IMR-90 (cell line): ENCODE measurements around the gene LRRC75A. TPM values are rescaled to one million over a fixed set of nuclear protein-coding genes. Genes with fewer than 3 reads are reported as not detected.

Experiments used
- ATAC-seq: fragments of 200-7000 bp; cut with Tn5 transposase; 2 replicates; pipeline ENCODE4 v1.9.1; 2020; ENCODE audit warnings: low read depth, mild to moderate bottlenecking, moderate library complexity
- BruUV-seq: library from RNA; stranded (reverse); fragments of 400-500 nt; replicated peaks from 2 replicates; lab custom pipeline; 2021; lab: Mats Ljungman, UMichigan
- CTCF ChIA-PET: fragments of 300-600 bp; formaldehyde crosslinking; extraction: SDS; loops from one replicate; lab custom pipeline; 2021; ENCODE audit warnings: antibody characterized with exemption; lab: Yijun Ruan, JAX
- POLR2A ChIA-PET: fragments of 300-600 bp; sonication (Branson Sonifier 250); formaldehyde crosslinking; loops from one replicate; lab custom pipeline; 2022; ENCODE audit warnings: antibody characterized with exemption; ENCODE audit not compliant: unreplicated experiment; lab: Charles Lee
- DNase-seq: peaks from one replicate; pipeline ENCODE4 v3.0.0; 2013
- H2AFZ ChIP-seq: replicated peaks from 2 replicates; pipeline ENCODE3; 2013; ENCODE audit warnings: low read length, mild to moderate bottlenecking; ENCODE audit not compliant: poor library complexity
- H2AK5ac ChIP-seq: 2 replicates; pipeline ENCODE4 v1.6.1; 2013; ENCODE audit warnings: low read depth, low read length, inconsistent platforms
- H2AK9ac ChIP-seq: replicated peaks from 2 replicates; pipeline ENCODE3; 2013; ENCODE audit warnings: mild to moderate bottlenecking, low read depth, low read length, moderate library complexity; ENCODE audit not compliant: poor library complexity
- H2BK120ac ChIP-seq: 2 replicates; pipeline ENCODE4 v1.6.1; 2013; ENCODE audit warnings: low read depth, low read length, inconsistent platforms
- H2BK15ac ChIP-seq: 3 replicates; pipeline ENCODE4 v1.6.1; 2013; ENCODE audit warnings: low read depth, low read length, inconsistent platforms
- H2BK20ac ChIP-seq: 2 replicates; pipeline ENCODE4 v1.6.1; 2013; ENCODE audit warnings: low read depth, mild to moderate bottlenecking, inconsistent platforms, low read length, moderate library complexity
- H2BK5ac ChIP-seq: 2 replicates; pipeline ENCODE4 v1.6.1; 2013; ENCODE audit warnings: mild to moderate bottlenecking, low read depth, low read length, inconsistent platforms; ENCODE audit not compliant: poor library complexity, severe bottlenecking
- H3K14ac ChIP-seq: replicated peaks from 2 replicates; pipeline ENCODE4 v1.6.1; 2013; ENCODE audit warnings: low read depth, low read length, inconsistent platforms
- H3K18ac ChIP-seq: 2 replicates; pipeline ENCODE4 v1.6.1; 2013; ENCODE audit warnings: low read depth, low read length, control low read depth
- H3K23ac ChIP-seq: 2 replicates; pipeline ENCODE4 v1.6.1; 2013; ENCODE audit warnings: low read depth, low read length, inconsistent platforms
- H3K27ac ChIP-seq: 2 replicates; pipeline ENCODE4 v1.5.1; 2013; ENCODE audit warnings: mild to moderate bottlenecking, control low read depth, low read length; ENCODE audit not compliant: insufficient read depth
- H3K27me3 ChIP-seq: 2 replicates; pipeline ENCODE4 v1.6.1; 2013; ENCODE audit warnings: low read length; ENCODE audit not compliant: control insufficient read depth, insufficient read depth
- H3K36me3 ChIP-seq: 2 replicates; pipeline ENCODE4 v1.6.1; 2013; ENCODE audit warnings: low read length, mixed read lengths; ENCODE audit not compliant: control insufficient read depth, insufficient read depth
- H3K4ac ChIP-seq: 2 replicates; pipeline ENCODE4 v1.6.1; 2013; ENCODE audit warnings: low read depth, low read length, inconsistent platforms
- H3K4me1 ChIP-seq: 2 replicates; pipeline ENCODE4 v1.6.1; 2013; ENCODE audit warnings: low read length, mixed read lengths; ENCODE audit not compliant: control insufficient read depth, insufficient read depth
- H3K4me2 ChIP-seq: 2 replicates; pipeline ENCODE4 v1.6.1; 2013; ENCODE audit warnings: low read depth, mild to moderate bottlenecking, control low read depth, low read length, moderate library complexity
- H3K4me3 ChIP-seq: 2 replicates; pipeline ENCODE4 v1.5.1; 2013; ENCODE audit warnings: low read depth, mild to moderate bottlenecking, control low read depth, low read length, moderate library complexity; ENCODE audit not compliant: insufficient read depth
- H3K56ac ChIP-seq: 2 replicates; pipeline ENCODE4 v1.6.1; 2013; ENCODE audit warnings: low read length, inconsistent platforms; ENCODE audit not compliant: insufficient read depth; ENCODE audit errors: extremely low read depth
- H3K79me1 ChIP-seq, 2 experiments: 2 replicates each; pipeline ENCODE4 v1.6.1; 2013; ENCODE audit warnings: low read length in 2 of 2, inconsistent platforms in 1 of 2, low read depth in 1 of 2
- H3K9ac ChIP-seq: 2 replicates; pipeline ENCODE4 v1.6.1; 2013; ENCODE audit warnings: low read depth, low read length, control low read depth
- H3K9me1 ChIP-seq: 2 replicates; pipeline ENCODE4 v1.6.1; 2013; ENCODE audit warnings: low read length, inconsistent platforms; ENCODE audit not compliant: insufficient read depth
- H3K9me3 ChIP-seq: 2 replicates; pipeline ENCODE4 v1.6.1; 2013; ENCODE audit warnings: low read length; ENCODE audit not compliant: control insufficient read depth, insufficient read depth
- H4K20me1 ChIP-seq: 2 replicates; pipeline ENCODE4 v1.6.1; 2013; ENCODE audit warnings: low read length, inconsistent platforms; ENCODE audit not compliant: insufficient read depth
- H4K5ac ChIP-seq: 2 replicates; pipeline ENCODE4 v1.6.1; 2013; ENCODE audit warnings: mild to moderate bottlenecking, low read depth, low read length, control low read depth
- H4K8ac ChIP-seq, 2 experiments: 2 replicates each; pipeline ENCODE4 v1.6.1; 2013; ENCODE audit warnings: low read depth in 2 of 2, low read length in 2 of 2, control low read depth in 1 of 2, inconsistent platforms in 1 of 2
- H4K91ac ChIP-seq: 2 replicates; pipeline ENCODE4 v1.6.1; 2013; ENCODE audit warnings: low read depth, low read length, inconsistent platforms; ENCODE audit not compliant: insufficient read depth
- MAZ ChIP-seq: IDR thresholded peaks from 2 replicates; pipeline ENCODE4 v1.6.1; 2012; ENCODE audit warnings: low read depth, mild to moderate bottlenecking, low read length, improper control_type of control experiment, moderate library complexity, borderline replicate concordance
- NFE2L2 ChIP-seq: fragments of 150-350 bp; IDR thresholded peaks from 2 replicates; pipeline ENCODE4 v1.6.1; 2016; ENCODE audit warnings: low read depth, mild to moderate bottlenecking, low read length
- WGBS, 2 experiments: methylation state at CpG; one replicate each; pipeline versions ENCODE4 v1.1.5 to v1.1.7; 2013; ENCODE audit warnings: missing lambda C conversion rate in 2 of 2; ENCODE audit not compliant: insufficient read length in 1 of 2; ENCODE audit errors: extremely low coverage in 2 of 2; 5-methylcytosine and 5-hydroxymethylcytosine counted together
- dilution Hi-C: fragments of 300-500 bp; cut with HindIII; formaldehyde crosslinking; loops from one replicate; pipeline ENCODE4 v1.14.3; 2018; ENCODE audit warnings: low sequenced_read_pairs; ENCODE audit not compliant: unreplicated experiment
- in situ Hi-C: fragments of 300-500 bp; cut with MboI; formaldehyde crosslinking; loops from 3 replicates; pipeline ENCODE4 v1.14.3; 2019; ENCODE audit warnings: low sequenced_read_pairs, inconsistent platforms, mixed read lengths
- intact Hi-C: fragments of 100-400 bp; cut with micrococcal nuclease; formaldehyde crosslinking; loops from 2 replicates; pipeline ENCODE4 v1.10.0; 2022
- polyA plus RNA-seq, 3 experiments: library from polyadenylated mRNA; depleted of rRNA; stranded (reverse); fragments of >200 nt; gene quantifications; 2 replicates each; pipeline ENCODE4 v1.2.3, GENCODE V29; 2012; ENCODE audit warnings: low replicate concordance in 1 of 3
- total RNA-seq: library from RNA; depleted of rRNA; stranded (reverse); fragments of >200 nt; gene quantifications from 2 replicates; pipeline ENCODE4 v1.2.3, GENCODE V29; 2012

Gene LRRC75A
- total and polyA plus RNA-seq, 2 of the 4 experiments (the other 2 are of a cell fraction): 0.72 to 1.0 TPM

DNA sequence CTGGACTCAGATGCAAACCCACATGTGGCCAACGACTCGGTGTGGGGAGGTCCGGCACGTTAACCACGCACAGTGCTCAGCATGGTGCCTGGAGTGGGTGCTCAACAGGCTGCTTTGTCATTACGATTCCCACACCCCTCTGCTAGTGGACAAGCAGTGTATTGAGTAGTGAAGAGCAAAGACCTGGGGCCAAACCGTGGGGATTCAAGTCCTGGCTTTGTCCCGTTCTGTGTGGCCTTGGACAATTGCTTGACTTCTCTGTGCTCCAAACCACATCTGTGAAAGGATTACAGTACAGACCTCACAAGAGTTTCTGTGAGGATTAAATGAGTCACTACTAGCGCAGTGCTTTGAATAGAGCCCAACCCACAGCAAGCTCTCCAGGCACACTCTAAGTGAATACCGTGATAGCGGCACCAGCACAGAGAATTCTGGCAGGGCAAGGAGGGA, 42.8 kb downstream of the LRRC75A start:
- Histone ChIP-seq H3K27ac (no peak overlapping the region), H3K9me1 (peaks cover 16% of the 10 kb centered on the region), H3K56ac (no peak overlapping the region), H3K18ac (no peak overlapping the region), H3K4me3 (no peak overlapping the region), H2BK5ac (no peak overlapping the region), H2AK5ac (no peak overlapping the region), H3K36me3 (peaks cover 35% of the 10 kb centered on the region), H3K4me2 (no peak overlapping the region), H4K8ac (no peak overlapping the region), H2BK120ac (no peak overlapping the region), H3K27me3 (no peaks in the 10 kb centered on the region), H4K20me1 (peaks cover 72% of the 10 kb centered on the region), H3K23ac (no peak overlapping the region), H2BK15ac (no peak overlapping the region), H3K4me1 (no peaks in the 10 kb centered on the region), H3K79me1 (peaks cover 0 to 64% of the 10 kb centered on the region in 2 experiments), H3K4ac (no peak overlapping the region), H2BK20ac (no peak overlapping the region), H4K5ac (no peak overlapping the region), H4K91ac (no peak overlapping the region), H2AFZ (no peak overlapping the region), H3K14ac (no peak overlapping the region), H3K9me3 (no peaks in the 10 kb centered on the region), H2AK9ac (no peak overlapping the region), H3K9ac (no peak overlapping the region)
- WGBS, 2 experiments: 95% methylated on average over 6 of the region's 11 CpGs; no CpG with 5 or more reads in 1 of the 2 experiments
- ChIA-PET CTCF (no interaction called here), POLR2A (no interaction called here)
- TF ChIP-seq MAZ (no peak), NFE2L2 (no peak)
- intact Hi-C loops (no loop called here), dilution Hi-C loops (no loop called here), in situ Hi-C loops (no loop called here)
- no peak for ATAC-seq
- BruUV-seq: no TSS peak
- DNase-seq: peak; percentile 74
